Muscle of leg (tissue), 11 donors: Measurements from ENCODE around the gene SSBP3. TPM values are rescaled to one million over a fixed set of nuclear protein-coding genes. Genes with fewer than 3 reads are reported as not detected.
"Not testable (repeated sequence)": the region's sequence is repeated elsewhere in the genome, so short reads cannot be mapped to it uniquely, and the experiment has no call there.

ENCODE experiments used
- DNase-seq: peaks from one replicate; pipeline ENCODE4 v3.0.0; 2013
- H3K27ac ChIP-seq: one replicate; pipeline ENCODE4 v1.5.1; 2013; ENCODE audit warnings: mild to moderate bottlenecking, low read length, control low read depth
- H3K27me3 ChIP-seq: one replicate; pipeline ENCODE4 v1.6.1; 2013; ENCODE audit warnings: low read length; ENCODE audit not compliant: control insufficient read depth, insufficient read depth
- H3K36me3 ChIP-seq: one replicate; pipeline ENCODE4 v1.6.1; 2013; ENCODE audit warnings: low read length; ENCODE audit not compliant: control insufficient read depth, insufficient read depth
- H3K4me1 ChIP-seq: one replicate; pipeline ENCODE4 v1.6.1; 2013; ENCODE audit warnings: low read length; ENCODE audit not compliant: control insufficient read depth, insufficient read depth
- H3K4me3 ChIP-seq: one replicate; pipeline ENCODE4 v1.5.1; 2013; ENCODE audit warnings: low read length, control low read depth
- H3K9me3 ChIP-seq: replicated peaks from 2 replicates; pipeline ENCODE4 v1.6.1; 2013; ENCODE audit warnings: low read depth, low read length; ENCODE audit not compliant: control insufficient read depth
- WGBS: methylation state at CpG from one replicate; pipeline ENCODE4 v1.1.5; 2013; ENCODE audit warnings: missing lambda C conversion rate; ENCODE audit not compliant: insufficient coverage; 5-methylcytosine and 5-hydroxymethylcytosine counted together
- polyA plus RNA-seq, 8 donors: library from polyadenylated mRNA; unstranded; fragments of 120-200 nt; gene quantifications; one replicate each; pipeline versions ENCODE4 v1.2.1 to v1.2.3, GENCODE V29; 2013; ENCODE audit warnings: inconsistent platforms in 1 of 8, low replicate concordance in 1 of 8; ENCODE audit not compliant: insufficient read length in 8 of 8, insufficient read depth in 1 of 8
- total RNA-seq: library from RNA; stranded (reverse); fragments of 120-200 nt; gene quantifications from one replicate; pipeline ENCODE4 v1.2.4, GENCODE V29; 2013

The SSBP3 gene
- total and polyA plus RNA-seq, 9 donors, result 14.9 to 63.8 (median 54.2) TPM

- peaks cover 33% of the 10 kb centered on the region for H3K4me1 ChIP-seq
- DNase-seq, result no peak
- WGBS, result 53% methylated on average over 28 of the region's 31 CpGs
- H3K36me3 ChIP-seq, result peaks cover 10% of the 10 kb centered on the region
- no peak overlapping the region for H3K4me3 ChIP-seq
- no peaks in the 10 kb centered on the region for H3K9me3 ChIP-seq
- H3K27ac ChIP-seq, result peak overlapping the region; percentile 47
- H3K27me3 ChIP-seq, result no peaks in the 10 kb centered on the region
Measured at GRCh38 chr1:54355931-54356679, 50.1 kb downstream of the SSBP3 start.

DNA sequence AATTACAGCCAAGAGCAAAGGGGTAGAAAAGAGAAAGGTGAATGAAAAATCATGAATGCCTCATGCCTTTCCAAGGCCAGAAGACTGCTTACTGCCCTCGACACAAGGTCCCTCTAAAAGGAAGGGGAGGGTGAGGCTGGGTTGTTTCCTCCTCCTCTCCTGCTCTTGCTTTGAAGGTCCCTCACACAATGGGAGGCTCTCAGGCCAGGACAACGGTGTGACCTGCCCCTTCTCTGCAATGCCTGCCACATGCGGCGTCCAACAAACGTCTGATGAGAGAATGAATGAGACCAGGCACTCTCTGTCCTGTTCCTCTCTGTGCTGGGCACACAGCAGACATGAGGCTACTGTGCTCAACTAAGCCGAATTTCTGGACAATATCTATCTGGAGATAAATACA is 51.3 kb downstream of the SSBP3 start:
- H3K9me3 ChIP-seq, result no peaks in the 10 kb centered on the region
- H3K4me3 ChIP-seq, result no peak overlapping the region
- no peaks in the 10 kb centered on the region for H3K27me3 ChIP-seq
- H3K27ac ChIP-seq, result no peak overlapping the region
- WGBS, result 53% methylated on average over 4 of the region's 6 CpGs
- H3K4me1 ChIP-seq, result peaks cover 33% of the 10 kb centered on the region
- H3K36me3 ChIP-seq, result peaks cover 10% of the 10 kb centered on the region
- no peak for DNase-seq

GRCh38 chr1:54353959-54354358 is 52.2 kb downstream of the SSBP3 start:
- no peak overlapping the region for H3K27ac ChIP-seq
- H3K36me3 ChIP-seq, result peaks cover 10% of the 10 kb centered on the region
- 69% methylated on average over 3 of the region's 4 CpGs for WGBS
- no peaks in the 10 kb centered on the region for H3K27me3 ChIP-seq
- H3K9me3 ChIP-seq, result no peaks in the 10 kb centered on the region
- peaks cover 33% of the 10 kb centered on the region for H3K4me1 ChIP-seq
- no peak overlapping the region for H3K4me3 ChIP-seq
- no peak for DNase-seq

DNA sequence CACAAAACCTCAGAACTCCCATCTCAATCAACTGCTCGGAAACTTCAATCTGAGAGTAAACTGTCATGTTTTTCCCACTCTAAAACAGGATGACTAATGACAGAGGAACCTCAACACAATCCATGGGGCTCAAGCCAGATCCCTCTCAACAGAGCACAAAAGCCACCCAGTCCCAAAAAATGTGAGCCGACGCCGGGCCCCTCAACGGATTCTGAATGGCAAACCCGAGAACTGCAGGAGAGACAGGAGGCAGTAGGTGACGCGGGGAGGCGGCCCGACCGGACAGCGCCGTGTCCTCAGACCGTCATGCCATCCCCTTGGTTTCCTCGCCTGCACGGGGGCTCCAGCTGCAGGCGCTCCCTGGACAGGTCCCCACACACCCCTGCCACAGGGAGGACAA is 53.4 kb downstream of the SSBP3 start:
- Histone ChIP-seq H3K27me3 (no peaks in the 10 kb centered on the region), H3K36me3 (peaks cover 3% of the 10 kb centered on the region), H3K27ac (no peak overlapping the region), H3K9me3 (no peaks in the 10 kb centered on the region), H3K4me1 (peaks cover 33% of the 10 kb centered on the region), H3K4me3 (no peak overlapping the region)
- DNase-seq, result no peak
- 95% methylated on average over 12 of the region's 17 CpGs for WGBS

DNA sequence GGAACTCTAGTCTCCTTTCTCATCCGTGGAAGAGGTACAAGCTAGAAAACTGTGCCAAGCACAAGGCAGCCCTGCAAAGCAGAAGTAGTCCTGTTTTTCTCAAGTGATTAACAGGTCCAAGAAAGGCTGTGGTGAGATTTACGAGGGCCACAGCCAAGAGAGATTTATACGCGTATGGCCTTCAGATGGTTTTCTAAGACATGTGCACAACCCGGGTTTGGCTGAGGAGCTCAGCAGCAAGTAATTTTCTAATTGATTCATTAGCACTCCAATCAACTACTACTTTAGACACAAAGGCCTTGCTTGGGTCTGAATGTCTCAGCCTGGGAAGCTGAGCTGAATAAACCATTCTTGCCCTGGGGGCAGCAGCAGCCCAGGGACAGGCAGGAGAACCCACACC is 55.8 kb downstream of the SSBP3 start:
- 34% methylated on average over 5 of the region's 5 CpGs for WGBS
- H3K4me3 ChIP-seq, result no peak overlapping the region
- H3K27me3 ChIP-seq, result no peaks in the 10 kb centered on the region
- no peak overlapping the region for H3K27ac ChIP-seq
- DNase-seq, result no peak
- H3K9me3 ChIP-seq, result no peaks in the 10 kb centered on the region
- no peaks in the 10 kb centered on the region for H3K36me3 ChIP-seq
- peaks cover 13% of the 10 kb centered on the region for H3K4me1 ChIP-seq

DNA sequence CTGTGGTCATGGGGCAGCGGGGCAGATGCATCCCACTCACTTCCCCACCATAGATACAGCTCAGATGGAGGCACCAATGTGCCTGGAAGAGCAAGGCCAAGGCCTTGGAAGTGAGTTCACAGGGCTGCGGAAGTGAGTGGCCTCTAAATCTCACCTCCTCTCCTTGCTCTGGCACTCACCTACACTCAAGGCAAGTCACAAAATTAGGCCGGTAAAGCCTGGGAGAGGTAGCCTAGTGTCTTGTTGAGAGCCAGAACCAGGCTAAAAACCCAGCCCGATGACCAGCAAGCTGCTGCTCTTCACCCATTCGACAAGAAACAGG is 57.5 kb downstream of the SSBP3 start:
- no peak for DNase-seq
- Histone ChIP-seq H3K4me3 (no peak overlapping the region), H3K36me3 (no peaks in the 10 kb centered on the region), H3K27ac (no peak overlapping the region), H3K4me1 (peaks cover 3% of the 10 kb centered on the region), H3K9me3 (no peaks in the 10 kb centered on the region), H3K27me3 (no peaks in the 10 kb centered on the region)
- 100% methylated on average over 1 of the region's 5 CpGs for WGBS

GRCh38 chr1:54347955-54348699 is 58.1 kb downstream of the SSBP3 start:
- peaks cover 9% of the 10 kb centered on the region for H3K4me1 ChIP-seq
- WGBS, result 85% methylated on average over 5 of the region's 14 CpGs

GRCh38 chr1:54347261-54347954 is 58.8 kb downstream of the SSBP3 start:
- Histone ChIP-seq H3K4me3 (no peak overlapping the region), H3K27ac (no peak overlapping the region), H3K9me3 (no peaks in the 10 kb centered on the region), H3K27me3 (no peaks in the 10 kb centered on the region), H3K36me3 (no peaks in the 10 kb centered on the region), H3K4me1 (peaks cover 16% of the 10 kb centered on the region)
- WGBS, result 95% methylated on average over 6 of the region's 6 CpGs
- no peak for DNase-seq

More at GRCh38 chr1:54347955-54348699, 58.1 kb downstream of the SSBP3 start:
- H3K27ac ChIP-seq, result no peak overlapping the region
- H3K27me3 ChIP-seq, result no peaks in the 10 kb centered on the region
- H3K36me3 ChIP-seq, result no peaks in the 10 kb centered on the region
- no peak overlapping the region for H3K4me3 ChIP-seq
- no peaks in the 10 kb centered on the region for H3K9me3 ChIP-seq
- DNase-seq, result no peak

DNA sequence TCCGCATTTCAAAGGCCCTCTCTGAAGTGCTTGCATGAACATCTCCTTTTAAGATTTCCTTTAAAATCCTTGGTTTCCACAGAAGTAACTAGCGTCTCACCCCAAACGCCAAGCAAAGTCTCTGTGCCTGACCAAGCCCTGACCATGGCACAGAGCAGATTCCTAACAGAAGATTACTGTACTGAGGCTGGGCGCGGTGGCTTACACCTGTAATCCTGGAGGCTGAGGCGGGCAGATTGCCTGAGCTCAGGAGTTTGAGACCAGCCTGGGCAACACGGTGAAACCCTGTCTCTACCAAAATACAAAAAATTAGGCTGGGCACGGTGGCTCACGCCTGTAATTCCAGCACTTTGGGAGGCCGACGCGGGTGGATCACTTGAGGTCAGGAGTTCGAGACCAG is 60.6 kb downstream of the SSBP3 start:
- H3K9me3 ChIP-seq, H3K27me3 ChIP-seq, H3K4me3 ChIP-seq, H3K27ac ChIP-seq, DNase-seq, H3K36me3 ChIP-seq: not testable (repeated sequence)
- H3K4me1 ChIP-seq, result peaks cover 31% of the 10 kb centered on the region
- WGBS, result 93% methylated on average over 7 of the region's 13 CpGs

DNA sequence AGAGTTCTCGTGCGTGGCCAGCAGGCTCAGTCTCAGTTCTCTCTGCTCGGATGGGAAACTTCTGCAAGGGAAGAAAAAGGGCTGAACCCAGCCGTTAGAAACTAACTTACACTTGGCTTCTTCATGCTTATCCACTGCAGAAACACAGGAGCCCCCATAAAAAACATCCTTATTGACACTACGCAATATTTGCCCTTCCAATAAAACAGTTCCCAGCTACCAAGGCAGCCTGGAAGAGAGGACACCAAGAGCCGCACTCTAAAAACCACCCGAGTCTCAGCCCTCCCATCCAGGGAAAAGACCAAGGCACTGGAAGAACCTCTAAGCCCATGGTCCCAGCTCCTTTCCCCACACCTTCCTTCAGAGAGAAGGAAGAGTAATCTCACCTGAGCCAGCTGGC is 61.1 kb downstream of the SSBP3 start:
- H3K4me1 ChIP-seq, result peaks cover 36% of the 10 kb centered on the region

More for the DNA sequence above, 61.1 kb downstream of the SSBP3 start:
- no peaks in the 10 kb centered on the region for H3K9me3 ChIP-seq
- H3K36me3 ChIP-seq, result no peaks in the 10 kb centered on the region
- 73% methylated on average over 5 of the region's 7 CpGs for WGBS
- H3K27me3 ChIP-seq, result no peaks in the 10 kb centered on the region
- DNase-seq, result no peak
- no peak overlapping the region for H3K27ac ChIP-seq
- H3K4me3 ChIP-seq, result no peak overlapping the region
